ENCODE results near the gene SHH. TPM values are rescaled to one million over a fixed set of nuclear protein-coding genes. Genes with fewer than 3 reads are reported as not detected.

The SHH gene
- total RNA-seq, 6 experiments from 2014 or later, result not detected

- H3K4me3 Mint-ChIP-seq, result no peak overlapping the region
Observed at GRCh38 chr7:155751409-155751808, 60.9 kb downstream of the SHH start.

GRCh38 chr7:155750255-155751125, 61.8 kb downstream of the SHH start:
- peaks cover 6% of the 10 kb centered on the region for H3K27me3 Mint-ChIP-seq (ENCODE audit: insufficient read depth)
- H3K4me3 Mint-ChIP-seq, result no peak overlapping the region
- 0 out of 2 replicates have a peak overlapping the region, but pooled peaks have one; percentile 6 for H3K27ac Mint-ChIP-seq
- no peaks in the 10 kb centered on the region; the same call in 1 of the 2 replicates for H3K36me3 Mint-ChIP-seq (ENCODE audit: low read depth)
- TF ChIP-seq CTCF (IDR thresholded peaks at IDR 0.05), result no peak
- no peak for DNase-seq
- no peaks in the 10 kb centered on the region for H3K9me3 Mint-ChIP-seq
- H3K4me1 Mint-ChIP-seq (ENCODE audit: low read depth), result peaks cover 36% of the 10 kb centered on the region

More at GRCh38 chr7:155751409-155751808, 60.9 kb downstream of the SHH start:
- H3K36me3 Mint-ChIP-seq (ENCODE audit: low read depth), result peaks cover 2% of the 10 kb centered on the region
- no peak overlapping the region for H3K27ac Mint-ChIP-seq
- peaks cover 36% of the 10 kb centered on the region for H3K4me1 Mint-ChIP-seq (ENCODE audit: low read depth)
- H3K27me3 Mint-ChIP-seq (ENCODE audit: insufficient read depth), result peaks cover 6% of the 10 kb centered on the region
- no peak for TF ChIP-seq CTCF (IDR thresholded peaks at IDR 0.05)
- DNase-seq, result no peak
- no peaks in the 10 kb centered on the region for H3K9me3 Mint-ChIP-seq

Other genes starting within 250 kb of the SHH start
- gene RBM33, start 167.8 kb downstream of the SHH start, total RNA-seq (2021; fragmentation: NEBNext Ultra II Directional; extraction: Animal tissue kit (Norgen Biotek cat#: 25700)), result 10 to 100 TPM; 31.5 to 38.9 (median 34.5) TPM

All from HFFc6 (cell line).